HL-60 (cell line): ENCODE data around the gene RPUSD3.
"Not testable (repeated sequence)": the region's sequence is repeated elsewhere in the genome, so short reads cannot be mapped to it uniquely, and the experiment has no call there.

Experiments
- DNase-seq, 2 experiments: peaks; one replicate each; pipeline ENCODE4 v3.0.0-alpha.2; 2010 to 2020; ENCODE audit warnings: low read depth in 1 of 2, low spot score in 1 of 2
- H3K27ac ChIP-seq: fragments of 250-450 bp; sonication (Bioruptor Pico); replicated peaks from 2 replicates; pipeline ENCODE4 v1.5.1; 2020; ENCODE audit warnings: mild to moderate bottlenecking, moderate library complexity
- H3K27me3 ChIP-seq: fragments of 250-450 bp; sonication (Bioruptor Pico); 2 replicates; pipeline ENCODE4 v1.5.1; 2021; ENCODE audit warnings: mild to moderate bottlenecking, moderate library complexity; ENCODE audit not compliant: insufficient read depth, poor library complexity, severe bottlenecking
- H3K4me3 ChIP-seq: replicated peaks from 2 replicates; pipeline ENCODE4 v1.5.1; 2011; ENCODE audit warnings: mild to moderate bottlenecking, control low read depth, low read length; ENCODE audit not compliant: insufficient read depth
- GABPA ChIP-seq: IDR thresholded peaks from 2 replicates; pipeline ENCODE4 v1.6.1; 2012; ENCODE audit warnings: low read depth
- POLR2AphosphoS5 ChIP-seq: IDR thresholded peaks from 2 replicates; pipeline ENCODE4 v1.6.1; 2012; ENCODE audit warnings: low read depth
- REST ChIP-seq: IDR thresholded peaks from 2 replicates; pipeline ENCODE4 v1.6.1; 2012; ENCODE audit warnings: low read depth; ENCODE audit not compliant: insufficient replicate concordance
- SPI1 ChIP-seq: IDR thresholded peaks from 2 replicates; pipeline ENCODE4 v1.6.1; 2012; ENCODE audit warnings: low read depth, mild to moderate bottlenecking, borderline replicate concordance
- TF ChIP-seq, protein P1 (sequence below): IDR thresholded peaks from one replicate; pipeline ENCODE4 v1.5.1; 2011; ENCODE audit warnings: low read length, control low read depth, inconsistent platforms; ENCODE audit not compliant: insufficient read depth

RPUSD3 gene

GRCh38 chr3:9867106-9867505 is 23.3 kb upstream of the RPUSD3 start:
- no peak for TF ChIP-seq POLR2AphosphoS5
- TF ChIP-seq, protein P1, sequence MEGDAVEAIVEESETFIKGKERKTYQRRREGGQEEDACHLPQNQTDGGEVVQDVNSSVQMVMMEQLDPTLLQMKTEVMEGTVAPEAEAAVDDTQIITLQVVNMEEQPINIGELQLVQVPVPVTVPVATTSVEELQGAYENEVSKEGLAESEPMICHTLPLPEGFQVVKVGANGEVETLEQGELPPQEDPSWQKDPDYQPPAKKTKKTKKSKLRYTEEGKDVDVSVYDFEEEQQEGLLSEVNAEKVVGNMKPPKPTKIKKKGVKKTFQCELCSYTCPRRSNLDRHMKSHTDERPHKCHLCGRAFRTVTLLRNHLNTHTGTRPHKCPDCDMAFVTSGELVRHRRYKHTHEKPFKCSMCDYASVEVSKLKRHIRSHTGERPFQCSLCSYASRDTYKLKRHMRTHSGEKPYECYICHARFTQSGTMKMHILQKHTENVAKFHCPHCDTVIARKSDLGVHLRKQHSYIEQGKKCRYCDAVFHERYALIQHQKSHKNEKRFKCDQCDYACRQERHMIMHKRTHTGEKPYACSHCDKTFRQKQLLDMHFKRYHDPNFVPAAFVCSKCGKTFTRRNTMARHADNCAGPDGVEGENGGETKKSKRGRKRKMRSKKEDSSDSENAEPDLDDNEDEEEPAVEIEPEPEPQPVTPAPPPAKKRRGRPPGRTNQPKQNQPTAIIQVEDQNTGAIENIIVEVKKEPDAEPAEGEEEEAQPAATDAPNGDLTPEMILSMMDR, result no peak
- TF ChIP-seq SPI1, result no peak
- no peak for TF ChIP-seq REST
- no peak for TF ChIP-seq GABPA
- no peaks in the 10 kb centered on the region for H3K27me3 ChIP-seq
- H3K27ac ChIP-seq, result no peak overlapping the region
- no peak for DNase-seq
- H3K4me3 ChIP-seq, result no peak overlapping the region

DNA sequence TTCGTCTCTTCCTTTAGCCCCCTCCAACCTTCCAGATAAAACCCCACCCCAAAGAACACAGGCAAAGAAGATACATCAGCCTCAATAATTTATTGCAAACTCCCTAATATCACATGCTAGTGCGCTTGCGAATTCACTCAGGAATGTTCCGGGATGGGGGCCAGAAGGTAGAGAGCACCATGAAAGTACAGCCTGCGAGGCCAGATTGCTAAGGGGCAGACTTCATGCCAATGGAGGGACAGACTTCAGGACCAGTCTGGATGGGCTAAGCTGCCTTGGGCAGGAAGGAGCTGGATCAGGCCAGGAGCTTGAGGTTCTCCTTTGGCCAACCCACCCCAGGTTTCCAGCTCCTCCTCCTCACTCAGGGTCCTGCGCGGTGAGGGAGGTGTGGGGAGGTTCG is 22.8 kb upstream of the RPUSD3 start:
- TF ChIP-seq, protein P1, result no peak
- TF ChIP-seq POLR2AphosphoS5, result no peak
- TF ChIP-seq REST, result no peak
- Histone ChIP-seq H3K4me3 (no peak overlapping the region), H3K27ac (no peak overlapping the region), H3K27me3 (no peaks in the 10 kb centered on the region)
- DNase-seq, result no peak

- not testable (repeated sequence) for DNase-seq, H3K4me3 ChIP-seq, H3K27me3 ChIP-seq, H3K27ac ChIP-seq
These were observed 21.4 kb upstream of the RPUSD3 start for GRCh38 chr3:9865125-9865637.

DNA sequence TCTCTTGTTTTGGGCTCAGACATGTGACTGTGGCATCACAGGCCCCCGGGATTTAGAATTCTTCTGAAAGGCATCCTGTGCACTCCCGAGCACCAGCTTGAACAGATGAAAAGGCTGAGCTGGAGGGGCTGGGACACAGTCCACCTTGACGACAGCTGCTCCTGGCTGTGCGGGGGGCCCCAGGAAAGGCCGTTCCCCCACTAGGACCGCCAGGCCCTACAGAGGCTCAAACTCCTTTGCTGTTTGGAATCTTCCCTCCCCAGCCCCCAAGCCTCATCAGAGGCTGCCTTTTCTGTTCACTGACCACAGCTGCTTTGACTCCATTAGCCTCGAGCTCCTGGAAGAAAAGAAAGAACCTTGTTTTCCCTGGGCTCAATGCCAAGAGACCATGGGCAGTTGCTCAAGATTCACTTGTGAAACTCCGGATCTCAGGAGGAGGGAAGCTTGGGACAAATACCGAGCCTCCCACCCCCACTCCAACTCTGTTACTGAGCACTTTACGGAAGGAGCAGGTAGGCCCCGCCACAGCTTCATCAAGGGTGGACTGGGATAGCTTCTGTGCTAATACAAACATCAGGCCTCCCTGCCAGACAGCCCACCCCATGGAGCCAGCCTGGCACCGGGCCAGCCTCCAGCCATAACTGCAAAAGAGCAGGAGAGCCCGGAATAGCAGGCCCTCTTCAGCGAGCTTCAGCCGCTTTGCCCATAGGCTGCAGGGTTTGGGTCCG is 20.6 kb upstream of the RPUSD3 start:
- H3K4me3 ChIP-seq, result no peak overlapping the region
- H3K27ac ChIP-seq, result peak overlapping the region; percentile 26
- no peak for TF ChIP-seq REST
- peak; percentile 59; the same call in 1 of the 2 replicates for TF ChIP-seq POLR2AphosphoS5
- H3K27me3 ChIP-seq, result no peaks in the 10 kb centered on the region
- peak; percentile 76 to 81 for DNase-seq
